PC-3 (cell line): ENCODE measurements around the gene PHF24. TPM values are rescaled to one million over a fixed set of nuclear protein-coding genes. Genes with fewer than 3 reads are reported as not detected.
"Not testable (repeated sequence)": the region's sequence is repeated elsewhere in the genome, so short reads cannot be mapped to it uniquely, and the experiment has no call there.

ENCODE experiments used
- ATAC-seq: fragments of 200-7000 bp; cut with Tn5 transposase; 2 replicates; pipeline ENCODE4 v1.9.1; 2020; ENCODE audit warnings: mild to moderate bottlenecking, moderate library complexity
- BruUV-seq: library from RNA; stranded (reverse); fragments of 400-500 nt; replicated peaks from 2 replicates; lab custom pipeline; 2021; lab: Mats Ljungman, UMichigan
- CTCF ChIA-PET: fragments of 300-600 bp; sonication (Branson Sonifier 250); formaldehyde crosslinking; loops from one replicate; lab custom pipeline; 2022; ENCODE audit warnings: antibody characterized with exemption; lab: Charles Lee
- POLR2A ChIA-PET: fragments of 300-600 bp; sonication (Branson Sonifier 250); formaldehyde crosslinking; loops from one replicate; lab custom pipeline; 2022; ENCODE audit warnings: antibody characterized with exemption; ENCODE audit not compliant: unreplicated experiment; lab: Charles Lee
- DNase-seq: peaks from one replicate; pipeline ENCODE4 v3.0.0-alpha.2; 2015
- H2AFZ ChIP-seq: fragments of 300-600 bp; sonication (generic); 2 replicates; pipeline ENCODE4 v1.6.0; 2016; ENCODE audit warnings: antibody characterized with exemption, low read length
- H3F3A ChIP-seq: fragments of 300-600 bp; sonication (generic); one replicate; pipeline ENCODE4 v1.6.0; 2017; ENCODE audit warnings: antibody characterized with exemption, low read length, control low read depth, mild to moderate bottlenecking; ENCODE audit not compliant: unreplicated experiment
- H3K27ac ChIP-seq: fragments of 300-600 bp; sonication (generic); 2 replicates; pipeline ENCODE4 v1.5.1; 2016; ENCODE audit warnings: mild to moderate bottlenecking, low read length
- H3K27me3 ChIP-seq: fragments of 300-600 bp; sonication (generic); 2 replicates; pipeline ENCODE4 v1.6.1; 2016; ENCODE audit warnings: low read length, mixed read lengths
- H3K36me3 ChIP-seq: fragments of 300-600 bp; sonication (generic); 2 replicates; pipeline ENCODE4 v1.6.1; 2016; ENCODE audit warnings: low read depth, mixed run types, low read length, mixed read lengths
- H3K4me1 ChIP-seq: fragments of 300-600 bp; sonication (generic); 2 replicates; pipeline ENCODE4 v1.5.1; 2016; ENCODE audit warnings: low read length; ENCODE audit not compliant: insufficient read depth
- H3K4me2 ChIP-seq: fragments of 300-600 bp; sonication (generic); 2 replicates; pipeline ENCODE4 v1.6.0; 2016; ENCODE audit warnings: low read length
- H3K4me3 ChIP-seq: fragments of 300-600 bp; sonication (generic); 2 replicates; pipeline ENCODE4 v1.5.1; 2016; ENCODE audit warnings: mild to moderate bottlenecking, low read length, mixed read lengths
- H3K79me2 ChIP-seq: fragments of 300-600 bp; sonication (generic); 2 replicates; pipeline ENCODE4 v1.6.1; 2017; ENCODE audit warnings: low read length, mixed read lengths
- H3K9ac ChIP-seq: fragments of 300-600 bp; sonication (generic); 2 replicates; pipeline ENCODE4 v1.6.0; 2016; ENCODE audit warnings: mild to moderate bottlenecking, low read length
- H3K9me2 ChIP-seq: fragments of 300-600 bp; sonication (generic); replicated peaks from 2 replicates; pipeline ENCODE4 v1.6.1; 2016; ENCODE audit warnings: mixed run types, low read length, mixed read lengths
- H3K9me3 ChIP-seq: fragments of 300-600 bp; sonication (generic); 2 replicates; pipeline ENCODE4 v1.6.1; 2016; ENCODE audit warnings: low read length, mixed read lengths
- H4K20me1 ChIP-seq: fragments of 300-600 bp; sonication (generic); 2 replicates; pipeline ENCODE4 v1.6.1; 2016; ENCODE audit warnings: low read length, mixed read lengths
- EZH2 ChIP-seq: fragments of 300-600 bp; sonication (generic); IDR thresholded peaks from one replicate; pipeline ENCODE4 v1.6.1; 2017; ENCODE audit warnings: antibody characterized with exemption, mild to moderate bottlenecking, low read length; ENCODE audit not compliant: unreplicated experiment
- EZH2phosphoT487 ChIP-seq: fragments of 300-600 bp; sonication (generic); IDR thresholded peaks from 2 replicates; pipeline ENCODE4 v1.6.1; 2018; ENCODE audit warnings: mild to moderate bottlenecking, antibody characterized with exemption, low read length, borderline replicate concordance
- intact Hi-C: fragments of 100-400 bp; cut with micrococcal nuclease; formaldehyde crosslinking; loops from 2 replicates; pipeline ENCODE4 v1.9.0; 2023
- total RNA-seq: library from RNA; depleted of rRNA; stranded (reverse); fragments of >200 nt; gene quantifications from 2 replicates; pipeline ENCODE4 v1.2.3, GENCODE V29; 2014
- TF ChIP-seq, protein P1 (sequence below): fragments of 300-600 bp; sonication (generic); conservative IDR thresholded peaks from 2 replicates; pipeline ENCODE4 v1.5.1; 2017; ENCODE audit warnings: antibody characterized with exemption, low read depth, mild to moderate bottlenecking, low read length

PHF24 gene
- total RNA-seq, 1 experiment from 2014 or later = not detected

DNA sequence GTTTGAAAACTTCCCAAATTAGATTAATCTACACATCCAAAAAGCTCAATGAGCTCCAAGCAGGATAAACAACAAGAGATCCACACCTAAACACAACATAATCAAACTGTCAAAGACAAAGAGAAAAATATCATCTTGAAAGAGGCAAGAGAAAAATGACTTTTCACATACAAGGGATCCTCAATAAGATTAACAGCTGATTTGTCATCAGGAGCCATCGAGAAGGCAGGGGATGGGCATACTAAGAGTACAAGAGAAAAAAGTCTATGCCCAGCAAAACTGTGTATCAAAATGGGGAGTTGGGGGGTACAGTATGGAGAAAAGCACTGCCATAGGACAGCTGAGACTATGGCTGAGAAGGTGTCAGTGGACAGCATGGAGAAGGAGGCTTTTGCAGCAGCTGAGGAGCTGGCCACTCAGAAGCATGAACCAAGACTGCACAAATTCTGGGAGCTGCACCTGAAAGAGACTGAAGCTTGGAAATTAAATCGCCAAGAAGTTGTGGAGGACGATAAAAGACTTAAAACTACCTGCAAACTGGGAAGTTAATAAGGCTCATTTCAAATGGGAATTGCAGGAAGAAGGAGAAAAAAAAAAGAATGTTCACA, 52.4 kb downstream of the PHF24 start:
- Histone ChIP-seq H3K4me1 (no peaks in the 10 kb centered on the region), H2AFZ (no peak overlapping the region), H3K9me2 (no peaks in the 10 kb centered on the region), H3K27ac (no peak overlapping the region), H3K79me2 (no peaks in the 10 kb centered on the region), H3K36me3 (peaks cover 17% of the 10 kb centered on the region; the same call in 1 of the 2 replicates), H3F3A (no peaks in the 10 kb centered on the region), H4K20me1 (no peaks in the 10 kb centered on the region), H3K4me3 (no peak overlapping the region), H3K4me2 (no peak overlapping the region), H3K9ac (no peak overlapping the region), H3K9me3 (no peaks in the 10 kb centered on the region), H3K27me3 (no peaks in the 10 kb centered on the region)
- no peak for ATAC-seq
- CTCF ChIA-PET = no interaction called here
- DNase-seq = no peak
- POLR2A ChIA-PET = no interaction called here
- BruUV-seq = no TSS peak
- intact Hi-C loops = no loop called here
- TF ChIP-seq, protein P1, sequence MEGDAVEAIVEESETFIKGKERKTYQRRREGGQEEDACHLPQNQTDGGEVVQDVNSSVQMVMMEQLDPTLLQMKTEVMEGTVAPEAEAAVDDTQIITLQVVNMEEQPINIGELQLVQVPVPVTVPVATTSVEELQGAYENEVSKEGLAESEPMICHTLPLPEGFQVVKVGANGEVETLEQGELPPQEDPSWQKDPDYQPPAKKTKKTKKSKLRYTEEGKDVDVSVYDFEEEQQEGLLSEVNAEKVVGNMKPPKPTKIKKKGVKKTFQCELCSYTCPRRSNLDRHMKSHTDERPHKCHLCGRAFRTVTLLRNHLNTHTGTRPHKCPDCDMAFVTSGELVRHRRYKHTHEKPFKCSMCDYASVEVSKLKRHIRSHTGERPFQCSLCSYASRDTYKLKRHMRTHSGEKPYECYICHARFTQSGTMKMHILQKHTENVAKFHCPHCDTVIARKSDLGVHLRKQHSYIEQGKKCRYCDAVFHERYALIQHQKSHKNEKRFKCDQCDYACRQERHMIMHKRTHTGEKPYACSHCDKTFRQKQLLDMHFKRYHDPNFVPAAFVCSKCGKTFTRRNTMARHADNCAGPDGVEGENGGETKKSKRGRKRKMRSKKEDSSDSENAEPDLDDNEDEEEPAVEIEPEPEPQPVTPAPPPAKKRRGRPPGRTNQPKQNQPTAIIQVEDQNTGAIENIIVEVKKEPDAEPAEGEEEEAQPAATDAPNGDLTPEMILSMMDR = no peak
- TF ChIP-seq EZH2phosphoT487 (no peak), EZH2 (no peak)

DNA sequence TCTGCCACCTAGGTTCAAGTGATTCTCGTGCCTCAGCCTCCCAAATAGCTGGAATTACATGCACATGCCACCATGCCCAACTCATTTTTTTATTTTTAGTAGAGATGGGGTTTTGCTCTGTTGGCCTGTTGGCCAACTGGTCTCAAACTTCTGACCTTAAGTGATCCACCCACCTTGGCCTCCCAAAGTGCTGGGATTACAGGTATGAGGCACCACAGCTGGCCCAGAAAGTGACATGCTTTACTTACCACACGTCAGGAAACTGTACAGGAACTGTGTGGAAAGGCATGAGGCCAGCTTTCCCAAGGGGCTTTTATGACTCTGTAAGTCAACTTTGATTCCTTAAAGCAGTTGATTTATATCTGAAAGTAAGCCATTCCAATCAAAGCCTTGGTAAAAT, 56.4 kb downstream of the PHF24 start:
- Histone ChIP-seq H3K4me1 (no peaks in the 10 kb centered on the region), H3K9ac (no peak overlapping the region), H3F3A (no peaks in the 10 kb centered on the region), H3K27ac (no peak overlapping the region), H3K4me3 (no peak overlapping the region), H3K9me2 (no peaks in the 10 kb centered on the region), H3K4me2 (no peak overlapping the region), H3K79me2 (no peaks in the 10 kb centered on the region), H3K9me3 (no peaks in the 10 kb centered on the region), H3K36me3 (peaks cover 24% of the 10 kb centered on the region; the same call in 1 of the 2 replicates), H3K27me3 (no peaks in the 10 kb centered on the region), H2AFZ (no peak overlapping the region), H4K20me1 (no peaks in the 10 kb centered on the region)
- TF ChIP-seq EZH2phosphoT487 (no peak), EZH2 (no peak)
- TF ChIP-seq, protein P1 = no peak
- intact Hi-C loops = no loop called here
- BruUV-seq = no TSS peak
- ChIA-PET POLR2A (no interaction called here), CTCF (no interaction called here)
- no peak for ATAC-seq
- no peak for DNase-seq

DNA sequence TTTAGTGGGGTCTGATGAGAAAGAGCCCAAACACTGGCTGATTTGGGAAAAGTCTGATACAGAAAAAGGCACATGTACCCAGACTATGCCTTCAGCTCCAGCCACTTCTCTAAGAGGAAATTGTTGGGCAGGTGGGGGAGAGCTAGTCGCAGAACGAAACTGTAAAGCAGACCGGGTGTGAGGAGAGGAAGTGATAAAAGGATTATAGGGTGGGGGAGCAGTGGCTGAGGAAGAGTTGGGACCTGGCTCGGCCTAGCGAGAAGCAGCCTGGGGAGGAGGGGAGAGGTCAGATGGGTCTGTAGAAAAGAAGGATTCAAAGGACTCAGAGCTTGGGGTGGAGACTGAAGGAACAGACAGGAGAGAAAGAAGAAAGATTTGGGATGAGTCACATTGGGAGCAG, 65.4 kb downstream of the PHF24 start:
- H3K4me3 ChIP-seq, POLR2A ChIA-PET, H3K4me2 ChIP-seq, H3K9me2 ChIP-seq, H3K27ac ChIP-seq, H3K79me2 ChIP-seq, H3K9ac ChIP-seq, H3K36me3 ChIP-seq, intact Hi-C loops, BruUV-seq, H3K27me3 ChIP-seq, ATAC-seq, H2AFZ ChIP-seq, H3F3A ChIP-seq, DNase-seq, H3K9me3 ChIP-seq, H4K20me1 ChIP-seq, CTCF ChIA-PET, H3K4me1 ChIP-seq: not testable (repeated sequence)
